ENCODE data around the gene MPG. TPM values are rescaled to one million over a fixed set of nuclear protein-coding genes. Genes with fewer than 3 reads are reported as not detected.

MPG gene
- total RNA-seq, 2 experiments from 2014 or later = 60.2 to 60.6 TPM

DNA sequence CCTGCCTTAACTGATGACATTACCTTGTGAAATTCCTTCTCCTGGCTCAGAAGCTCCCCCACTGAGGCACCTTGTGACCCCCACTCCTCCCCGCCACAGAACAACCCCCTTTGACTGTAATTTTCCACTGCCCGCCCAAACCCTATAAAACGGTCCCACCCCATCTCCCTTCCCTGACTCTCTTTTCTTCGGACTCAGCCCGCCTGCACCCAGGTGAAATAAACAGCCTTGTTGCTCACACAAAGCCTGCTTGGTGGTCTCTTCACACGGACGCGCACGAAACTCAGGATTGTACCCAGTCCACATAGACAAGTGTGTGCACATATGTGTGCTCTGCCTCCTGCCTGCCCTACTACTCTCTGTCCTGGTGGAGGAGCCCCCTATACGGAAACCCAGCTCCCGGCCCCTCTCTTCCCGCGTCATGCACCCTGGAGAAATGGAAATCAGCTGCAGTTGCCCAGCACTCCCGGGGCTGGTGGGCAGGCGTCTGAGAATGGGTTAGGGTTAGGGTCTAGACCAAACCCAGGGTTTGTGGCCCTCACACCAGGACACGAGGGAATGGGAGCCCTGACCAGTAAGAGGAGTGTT is 3.2 kb upstream of the MPG start:
- ATAC-seq = no peak
- peaks cover 29% of the 10 kb centered on the region for H3K4me1 Mint-ChIP-seq
- no peak overlapping the region for H3K27ac Mint-ChIP-seq
- H3K36me3 Mint-ChIP-seq = peaks cover 3% of the 10 kb centered on the region
- DNase-seq = no peak
- CTCF ChIA-PET = interaction anchor here (1.4 to 14.8 kb wide), 6 partner anchors 10 to 288 kb away, joined by 3 to 350 read pairs (median 6); partner anchors contain the start of genes POLR3K and SNRNP25
- peaks cover 39% of the 10 kb centered on the region for H3K27me3 Mint-ChIP-seq
- H3K4me3 Mint-ChIP-seq = no peak overlapping the region
- H3K9me3 Mint-ChIP-seq (ENCODE audit: low read depth) = no peaks in the 10 kb centered on the region

DNA sequence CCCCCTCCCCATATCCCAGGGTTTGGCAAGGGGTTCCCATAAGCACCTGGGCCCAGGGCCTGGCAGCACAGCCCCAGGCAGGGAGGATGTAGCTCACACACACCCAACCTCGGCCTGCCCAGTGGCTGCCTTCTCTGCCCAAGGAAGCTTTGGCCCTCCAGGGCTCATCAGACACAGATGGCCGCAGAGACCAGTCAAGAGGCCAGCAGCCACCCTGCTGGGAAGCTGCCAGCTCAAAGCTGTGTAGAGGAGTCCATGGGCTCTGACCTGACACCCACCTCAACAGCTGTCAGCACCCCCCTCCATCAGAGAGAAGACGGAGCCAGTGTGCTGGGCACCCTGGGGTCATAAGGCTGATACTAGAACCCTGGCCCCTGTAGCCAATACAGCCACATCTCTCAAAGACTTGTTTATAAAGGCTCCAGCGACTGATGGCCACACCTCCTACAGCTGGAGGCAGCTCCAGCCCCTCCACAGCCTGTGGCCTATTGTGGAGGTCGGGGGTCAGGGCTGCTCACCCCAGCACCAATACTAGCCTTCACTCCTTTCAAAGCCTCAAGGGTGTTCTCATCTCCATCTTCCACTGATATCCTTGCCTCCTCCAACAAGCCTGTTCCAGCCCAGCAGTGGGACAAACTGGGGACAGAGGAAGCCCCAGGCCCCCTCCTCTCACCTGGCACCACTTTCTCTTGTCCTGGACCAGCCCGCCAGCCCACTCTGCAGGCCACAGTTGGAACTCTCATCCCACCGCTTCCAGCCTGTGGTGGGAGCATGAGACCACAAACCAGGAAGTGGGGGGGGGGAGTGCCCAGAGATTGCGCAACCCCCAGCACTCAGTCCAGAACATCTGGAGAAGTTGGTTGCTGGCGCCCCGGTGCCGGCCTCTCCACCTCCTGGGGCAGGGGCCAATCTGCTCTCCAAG is 2.2 kb upstream of the MPG start:
- no peak overlapping the region for H3K4me3 Mint-ChIP-seq
- ATAC-seq (no peak), DNase-seq (no peak)
- H3K27me3 Mint-ChIP-seq = peaks cover 30% of the 10 kb centered on the region
- CTCF ChIA-PET = interaction anchor here (0.8 to 14.8 kb wide), 8 partner anchors 11 to 287 kb away, joined by 3 to 350 read pairs (median 5); partner anchors contain the start of genes POLR3K and SNRNP25
- no peak overlapping the region for H3K27ac Mint-ChIP-seq
- peaks cover 29% of the 10 kb centered on the region for H3K4me1 Mint-ChIP-seq
- H3K9me3 Mint-ChIP-seq (ENCODE audit: low read depth) = no peaks in the 10 kb centered on the region
- H3K36me3 Mint-ChIP-seq = peaks cover 3% of the 10 kb centered on the region

GRCh38 chr16:76535-77272 is 1.3 kb upstream of the MPG start:
- Mint-ChIP-seq H3K36me3 (peaks cover 3% of the 10 kb centered on the region), H3K9me3 (ENCODE audit: low read depth) (no peaks in the 10 kb centered on the region), H3K27me3 (peaks cover 23% of the 10 kb centered on the region), H3K4me1 (peaks cover 29% of the 10 kb centered on the region), H3K27ac (no peak overlapping the region), H3K4me3 (peak overlapping the region; percentile 86)
- DNase-seq (peak; percentile 56), ATAC-seq (no peak)
- CTCF ChIA-PET = interaction anchor here (1.0 to 6.7 kb wide), 5 partner anchors 12 to 285 kb away, joined by 3 to 78 read pairs (median 5); partner anchors contain the start of gene FAM234A

DNA sequence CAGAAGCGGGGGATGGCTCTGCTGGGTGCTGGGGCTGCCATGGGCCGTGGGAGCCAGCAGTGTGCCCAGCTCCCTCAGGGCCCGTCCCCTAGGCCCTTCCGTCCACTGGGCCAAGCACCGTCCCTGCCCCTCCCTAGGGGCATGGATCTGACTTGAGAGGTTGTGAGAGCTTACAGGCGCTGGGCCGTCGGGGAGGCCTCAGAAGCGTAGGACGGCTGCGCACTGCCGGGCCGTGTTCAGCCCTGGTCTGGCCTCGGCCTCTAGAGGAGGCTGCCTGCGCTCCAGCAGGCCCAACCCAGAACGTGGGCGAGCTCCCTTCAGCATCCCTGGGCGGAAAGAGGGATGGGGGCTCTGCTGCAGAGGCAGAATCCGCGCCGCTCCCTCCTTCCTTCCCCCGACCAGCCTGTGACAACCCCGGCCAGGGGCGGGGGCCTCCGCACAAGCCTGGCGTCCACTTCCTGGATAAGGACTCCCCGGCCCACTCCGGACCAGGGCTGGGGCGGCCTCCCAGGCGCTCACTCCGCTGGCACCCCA is 685 bp upstream of the MPG start:
- Mint-ChIP-seq H3K27me3 (peaks cover 21% of the 10 kb centered on the region), H3K4me1 (peaks cover 29% of the 10 kb centered on the region), H3K9me3 (ENCODE audit: low read depth) (no peaks in the 10 kb centered on the region), H3K27ac (peak overlapping the region; percentile 76), H3K36me3 (peaks cover 3% of the 10 kb centered on the region), H3K4me3 (peak overlapping the region; percentile 86)
- ATAC-seq (peak; percentile 47), DNase-seq (peak; percentile 56)
- CTCF ChIA-PET = interaction anchor here (1.0 to 6.7 kb wide), 5 partner anchors 12 to 285 kb away, joined by 3 to 78 read pairs (median 5); partner anchors contain the start of gene FAM234A

GRCh38 chr16:78444-79150 is 572 bp downstream of the MPG start:
- Mint-ChIP-seq H3K27ac (peak overlapping the region; percentile 86), H3K36me3 (peaks cover 3% of the 10 kb centered on the region), H3K9me3 (ENCODE audit: low read depth) (no peaks in the 10 kb centered on the region), H3K4me3 (peak overlapping the region; percentile 86), H3K27me3 (peaks cover 14% of the 10 kb centered on the region), H3K4me1 (peaks cover 30% of the 10 kb centered on the region)
- DNase-seq (no peak), ATAC-seq (peak; percentile 24)
- CTCF ChIA-PET = interaction anchor here (3.5 to 6.7 kb wide), 2 partner anchors 14 to 17 kb away, joined by 30 to 78 read pairs; no protein-coding TSS in a partner anchor

GRCh38 chr16:79151-80054 is 1.4 kb downstream of the MPG start:
- peaks cover 7% of the 10 kb centered on the region for H3K36me3 Mint-ChIP-seq
- peak overlapping the region; percentile 86 for H3K27ac Mint-ChIP-seq
- CTCF ChIA-PET = interaction anchor here (0.8 to 6.7 kb wide), 3 partner anchors 15 to 28 kb away, joined by 3 to 78 read pairs (median 30); no protein-coding TSS in a partner anchor
- peaks cover 38% of the 10 kb centered on the region for H3K4me1 Mint-ChIP-seq
- no peak for DNase-seq
- H3K27me3 Mint-ChIP-seq = peaks cover 6% of the 10 kb centered on the region
- no peak for ATAC-seq
- H3K4me3 Mint-ChIP-seq = peak overlapping the region; percentile 86
- H3K9me3 Mint-ChIP-seq (ENCODE audit: low read depth) = no peaks in the 10 kb centered on the region

GRCh38 chr16:83060-83603 is 5.1 kb downstream of the MPG start:
- Mint-ChIP-seq H3K36me3 (peaks cover 12% of the 10 kb centered on the region), H3K4me3 (no peak overlapping the region), H3K9me3 (ENCODE audit: low read depth) (no peaks in the 10 kb centered on the region), H3K27me3 (no peaks in the 10 kb centered on the region), H3K27ac (peak overlapping the region; percentile 92), H3K4me1 (peaks cover 35% of the 10 kb centered on the region)
- CTCF ChIA-PET = interaction anchor here (1.2 to 5.2 kb wide), 2 partner anchors 13 to 18 kb away, joined by 3 to 37 read pairs; no protein-coding TSS in a partner anchor
- DNase-seq = no peak
- no peak for ATAC-seq

GRCh38 chr16:83781-84615 is 6.0 kb downstream of the MPG start:
- Mint-ChIP-seq H3K27ac (peak overlapping the region; percentile 92), H3K4me1 (peaks cover 32% of the 10 kb centered on the region), H3K27me3 (no peaks in the 10 kb centered on the region), H3K36me3 (peaks cover 12% of the 10 kb centered on the region), H3K4me3 (peak overlapping the region; percentile 11), H3K9me3 (ENCODE audit: low read depth) (no peaks in the 10 kb centered on the region)
- DNase-seq (peak; percentile 61), ATAC-seq (peak; percentile 25)
- CTCF ChIA-PET = interaction anchor here (0.5 to 6.1 kb wide), 5 partner anchors 10 to 138 kb away, joined by 3 to 42 read pairs (median 6); no protein-coding TSS in a partner anchor

- Mint-ChIP-seq H3K4me3 (no peak overlapping the region), H3K9me3 (ENCODE audit: low read depth) (no peaks in the 10 kb centered on the region), H3K27me3 (no peaks in the 10 kb centered on the region), H3K4me1 (peaks cover 25% of the 10 kb centered on the region), H3K27ac (peak overlapping the region; percentile 92), H3K36me3 (peaks cover 9% of the 10 kb centered on the region)
- DNase-seq (peak; percentile 89), ATAC-seq (peak; percentile 86)
- CTCF ChIA-PET = interaction anchor here (0.8 to 6.1 kb wide), 5 partner anchors 11 to 22 kb away, joined by 6 to 42 read pairs (median 10); no protein-coding TSS in a partner anchor
Observed at GRCh38 chr16:84718-85406, 6.8 kb downstream of the MPG start.

DNA sequence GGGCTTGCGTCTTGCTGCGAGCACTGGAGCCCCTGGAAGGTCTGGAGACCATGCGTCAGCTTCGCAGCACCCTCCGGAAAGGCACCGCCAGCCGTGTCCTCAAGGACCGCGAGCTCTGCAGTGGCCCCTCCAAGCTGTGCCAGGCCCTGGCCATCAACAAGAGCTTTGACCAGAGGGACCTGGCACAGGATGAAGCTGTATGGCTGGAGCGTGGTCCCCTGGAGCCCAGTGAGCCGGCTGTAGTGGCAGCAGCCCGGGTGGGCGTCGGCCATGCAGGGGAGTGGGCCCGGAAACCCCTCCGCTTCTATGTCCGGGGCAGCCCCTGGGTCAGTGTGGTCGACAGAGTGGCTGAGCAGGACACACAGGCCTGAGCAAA is 7.4 kb downstream of the MPG start:
- CTCF ChIA-PET = interaction anchor here (3.1 to 6.1 kb wide), 3 partner anchors 11 to 21 kb away, joined by 10 to 42 read pairs (median 37); no protein-coding TSS in a partner anchor
- H3K36me3 Mint-ChIP-seq = peaks cover 9% of the 10 kb centered on the region
- peaks cover 25% of the 10 kb centered on the region for H3K4me1 Mint-ChIP-seq
- ATAC-seq (no peak), DNase-seq (no peak)
- H3K9me3 Mint-ChIP-seq (ENCODE audit: low read depth) = no peaks in the 10 kb centered on the region
- H3K27me3 Mint-ChIP-seq = no peaks in the 10 kb centered on the region
- no peak overlapping the region for H3K4me3 Mint-ChIP-seq
- H3K27ac Mint-ChIP-seq = peak overlapping the region; percentile 92
